ENCODE measurements around the gene CDO1.

The CDO1 gene

DNA sequence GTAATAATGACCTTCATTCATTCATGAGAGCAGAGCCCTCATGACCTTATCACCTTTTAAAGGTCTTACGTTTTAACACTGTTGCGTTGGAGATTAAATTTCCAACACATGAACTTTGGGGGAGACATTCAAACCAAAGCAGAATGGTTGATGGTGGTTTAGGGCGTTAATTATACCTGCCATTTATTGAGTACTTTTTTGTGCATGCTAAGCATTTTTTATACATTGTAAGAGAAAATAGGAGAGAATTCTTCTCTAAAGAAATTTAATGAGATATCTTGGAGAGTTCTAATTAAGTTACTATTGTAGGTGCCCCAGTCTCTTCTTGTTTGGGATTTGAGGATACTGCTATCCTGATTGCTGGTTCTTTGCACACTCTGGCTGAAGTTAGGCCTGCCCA is 37.7 kb upstream of the CDO1 start:
- FAIRE-seq = no peak
- TF ChIP-seq CTCF (IDR thresholded peaks at IDR 0.05; ENCODE audit: insufficient read depth, missing control alignments) = no peak
- no peak for DNase-seq (ENCODE audit: insufficient read length, low spot score)

GRCh38 chr5:115850744-115851416 is 34.4 kb upstream of the CDO1 start:
- DNase-seq (ENCODE audit: insufficient read length, low spot score) (no peak), FAIRE-seq (no peak)
- no peak for TF ChIP-seq CTCF (IDR thresholded peaks at IDR 0.05; ENCODE audit: insufficient read depth, missing control alignments)

DNA sequence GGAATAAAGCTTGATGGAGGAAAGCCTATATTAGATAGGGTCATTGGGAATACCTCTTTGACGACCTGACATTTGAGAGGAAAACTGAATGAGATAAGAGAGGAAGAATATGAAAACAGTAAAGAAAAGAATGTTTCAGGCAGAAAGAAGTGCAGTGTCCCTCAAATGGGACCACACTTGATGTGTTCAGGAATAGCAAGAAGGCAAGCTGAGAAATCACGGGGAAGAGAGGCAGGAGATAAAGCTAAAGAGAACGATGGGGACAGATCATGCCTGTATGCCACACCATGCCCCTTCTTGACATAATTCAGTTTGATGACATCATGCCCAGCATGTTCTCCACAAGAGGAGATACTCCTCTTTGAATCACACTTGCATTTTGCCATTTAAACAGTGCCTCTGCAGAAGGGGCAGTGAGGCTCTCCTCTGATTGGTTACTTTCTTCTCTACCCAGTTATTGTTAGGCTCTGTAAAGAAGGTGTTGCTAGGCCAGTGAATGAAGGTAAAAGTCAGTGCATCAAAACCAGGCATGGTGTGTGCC is 32.9 kb upstream of the CDO1 start:
- no peak for TF ChIP-seq CTCF (IDR thresholded peaks at IDR 0.05; ENCODE audit: insufficient read depth, missing control alignments)
- no peak for DNase-seq (ENCODE audit: insufficient read length, low spot score)
- FAIRE-seq = no peak

DNA sequence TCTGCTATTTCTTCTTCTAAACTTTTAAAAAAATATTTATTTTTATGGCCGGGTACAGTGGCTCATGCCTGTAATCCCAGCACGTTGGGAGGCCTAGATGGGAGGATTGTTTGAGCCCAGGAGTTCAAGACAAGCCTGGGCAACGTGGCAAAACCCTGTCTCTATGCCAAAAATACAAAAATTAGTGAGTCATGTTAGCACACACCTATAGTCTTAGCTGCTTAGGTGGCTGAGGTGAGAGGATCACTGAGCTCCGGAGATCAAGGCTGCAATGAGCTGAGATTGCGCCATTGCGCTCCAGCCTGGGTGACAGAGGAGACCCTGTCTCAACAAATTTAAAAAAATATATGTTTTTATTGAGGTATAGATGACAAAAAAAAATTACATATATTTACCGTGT is 30.8 kb upstream of the CDO1 start:
- no peak for DNase-seq (ENCODE audit: insufficient read length, low spot score)
- FAIRE-seq = no peak
- no peak for TF ChIP-seq CTCF (IDR thresholded peaks at IDR 0.05; ENCODE audit: insufficient read depth, missing control alignments)

GRCh38 chr5:115844321-115844817 is 27.9 kb upstream of the CDO1 start:
- no peak for DNase-seq (ENCODE audit: insufficient read length, low spot score)
- no peak for FAIRE-seq

GRCh38 chr5:115843444-115844130 is 27.1 kb upstream of the CDO1 start:
- FAIRE-seq (no peak), DNase-seq (ENCODE audit: insufficient read length, low spot score) (no peak)
- TF ChIP-seq CTCF (IDR thresholded peaks at IDR 0.05; ENCODE audit: insufficient read depth, missing control alignments) = no peak

More at GRCh38 chr5:115844321-115844817, 27.9 kb upstream of the CDO1 start:
- TF ChIP-seq CTCF (IDR thresholded peaks at IDR 0.05; ENCODE audit: insufficient read depth, missing control alignments) = no peak

DNA sequence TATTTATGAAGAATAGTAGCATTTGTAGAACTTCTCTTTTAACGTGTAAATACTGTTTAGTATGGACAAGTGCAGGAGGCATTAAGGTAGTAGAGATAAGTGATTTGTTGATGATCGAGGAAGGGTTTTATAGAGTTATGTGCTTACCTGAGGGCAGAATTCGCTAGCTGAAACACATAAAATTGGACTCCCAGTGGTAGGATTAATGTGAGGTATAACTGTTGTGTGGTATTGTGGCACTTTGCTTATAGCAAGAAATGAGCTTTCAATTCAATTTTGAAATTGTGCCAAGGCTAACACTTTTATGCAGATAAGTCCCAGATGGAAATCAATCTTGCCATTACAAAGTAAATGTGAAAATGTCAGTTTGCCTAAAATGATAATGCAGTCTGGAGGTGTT is 26.5 kb upstream of the CDO1 start:
- FAIRE-seq (no peak), DNase-seq (ENCODE audit: insufficient read length, low spot score) (no peak)
- TF ChIP-seq CTCF (IDR thresholded peaks at IDR 0.05; ENCODE audit: insufficient read depth, missing control alignments) = no peak
